Small intestine (tissue), 7 donors: ENCODE results near the gene CCDC33. TPM values are rescaled to one million over a fixed set of nuclear protein-coding genes. Genes with fewer than 3 reads are reported as not detected.

Experiments
- DNase-seq, 2 donors: peaks; one replicate each; pipeline versions ENCODE4 v3.0.0 to v3.0.0-alpha.2; 2013
- FAIRE-seq: peaks from 2 replicates; lab custom pipeline; 2012; peaks lifted over from hg19 to GRCh38; lab: Jason Lieb, UNC
- H3K27ac ChIP-seq, 3 donors: one replicate each; pipeline ENCODE4 v1.5.1; 2013; ENCODE audit warnings: low read length in 2 of 3, mild to moderate bottlenecking in 2 of 3, control low read depth in 1 of 3, inconsistent platforms in 1 of 3, low read depth in 1 of 3, moderate library complexity in 1 of 3
- H3K27me3 ChIP-seq, 3 donors: one replicate each; pipeline ENCODE4 v1.6.1; 2013; ENCODE audit warnings: low read length in 3 of 3, inconsistent platforms in 1 of 3; ENCODE audit not compliant: control insufficient read depth in 3 of 3, insufficient read depth in 3 of 3
- H3K36me3 ChIP-seq, 3 donors: one replicate each; pipeline ENCODE4 v1.6.1; 2013; ENCODE audit warnings: low read length in 3 of 3, inconsistent platforms in 1 of 3, low read depth in 1 of 3, mild to moderate bottlenecking in 1 of 3, moderate library complexity in 1 of 3; ENCODE audit not compliant: control insufficient read depth in 3 of 3, insufficient read depth in 2 of 3
- H3K4me1 ChIP-seq, 3 donors: one replicate each; pipeline ENCODE4 v1.6.1; 2013; ENCODE audit warnings: low read length in 2 of 3, inconsistent platforms in 1 of 3, low read depth in 1 of 3, mild to moderate bottlenecking in 1 of 3, moderate library complexity in 1 of 3; ENCODE audit not compliant: control insufficient read depth in 3 of 3, insufficient read depth in 2 of 3
- H3K4me3 ChIP-seq, 3 donors: one replicate each; pipeline ENCODE4 v1.5.1; 2013; ENCODE audit warnings: low read length in 3 of 3, control low read depth in 1 of 3, inconsistent platforms in 1 of 3, low read depth in 1 of 3, mild to moderate bottlenecking in 1 of 3, moderate library complexity in 1 of 3
- H3K9me3 ChIP-seq, 2 donors: one replicate each; pipeline ENCODE4 v1.6.1; 2013; ENCODE audit warnings: low read depth in 1 of 2, low read length in 1 of 2; ENCODE audit not compliant: control insufficient read depth in 2 of 2, insufficient read depth in 1 of 2
- WGBS, 3 donors: extraction: QIAGEN DNeasy Blood & Tissue Kit; methylation state at CpG; one replicate each; pipeline ENCODE4 v1.1.7; 2013; 5-methylcytosine and 5-hydroxymethylcytosine counted together
- polyA plus RNA-seq, 4 donors: library from polyadenylated mRNA; stranded (reverse) in 3 of 4; unstranded in 1 of 4; fragments of 200-250 nt in 3 of 4; fragments of 120-200 nt in 1 of 4; gene quantifications; one replicate each; pipeline versions ENCODE4 v1.2.1 to v1.2.3, GENCODE V29; 2013
- donor health status: healthy with polysubstance abuse.
- donor health status: control.
- donor health status: control.
- donor health status: Bipolar disorder and iron deficiency.
- donor health status: healthy.

The CCDC33 gene
- polyA plus RNA-seq, 4 donors, result 0.01 to 1.1 TPM; not detected in 2

GRCh38 chr15:74231475-74231874, 4.7 kb upstream of the CCDC33 start:
- 27 to 75% (median 39%) methylated on average over 10 of the region's 10 CpGs for WGBS, 3 donors
- H3K27me3 ChIP-seq, result peaks cover 0 to 6% (median 0%) of the 10 kb centered on the region in 3 donors
- DNase-seq, result peak in 1 of 2 donors; percentile 65
- H3K27ac ChIP-seq, result no peak overlapping the region
- H3K4me1 ChIP-seq, result peaks cover 0 to 12% (median 0%) of the 10 kb centered on the region in 3 donors
- no peak for FAIRE-seq
- no peak overlapping the region for H3K4me3 ChIP-seq
- no peaks in the 10 kb centered on the region for H3K36me3 ChIP-seq
- no peaks in the 10 kb centered on the region for H3K9me3 ChIP-seq

- no peak for DNase-seq
- H3K27me3 ChIP-seq, result peaks cover 0 to 4% (median 0%) of the 10 kb centered on the region in 3 donors
- peaks cover 0 to 14% (median 0%) of the 10 kb centered on the region in 3 donors for H3K4me1 ChIP-seq
- 72 to 83% (median 83%) methylated on average over 6 of the region's 6 CpGs for WGBS, 3 donors
- no peaks in the 10 kb centered on the region for H3K9me3 ChIP-seq
- FAIRE-seq, result no peak
- no peak overlapping the region for H3K4me3 ChIP-seq
- no peaks in the 10 kb centered on the region for H3K36me3 ChIP-seq
- no peak overlapping the region for H3K27ac ChIP-seq
Measured at GRCh38 chr15:74233373-74233772, 2.8 kb upstream of the CCDC33 start.

- no peaks in the 10 kb centered on the region for H3K36me3 ChIP-seq
- no peak overlapping the region for H3K4me3 ChIP-seq
- DNase-seq (no peak), FAIRE-seq (no peak)
- WGBS, 3 donors, result 84 to 90% (median 90%) methylated on average over 3 of the region's 3 CpGs
- no peaks in the 10 kb centered on the region for H3K9me3 ChIP-seq
- H3K4me1 ChIP-seq, result peaks cover 0 to 14% (median 0%) of the 10 kb centered on the region in 3 donors
- no peaks in the 10 kb centered on the region for H3K27me3 ChIP-seq
- no peak overlapping the region for H3K27ac ChIP-seq
Measured at GRCh38 chr15:74233851-74234597, 2.1 kb upstream of the CCDC33 start.

GRCh38 chr15:74234598-74234875, 1.6 kb upstream of the CCDC33 start:
- DNase-seq (no peak), FAIRE-seq (no peak)
- no peaks in the 10 kb centered on the region for H3K36me3 ChIP-seq
- no peaks in the 10 kb centered on the region for H3K9me3 ChIP-seq
- WGBS, 3 donors, result 55 to 77% (median 63%) methylated on average over 9 of the region's 9 CpGs
- H3K27me3 ChIP-seq, result no peaks in the 10 kb centered on the region
- H3K4me1 ChIP-seq, result peaks cover 0 to 15% (median 0%) of the 10 kb centered on the region in 3 donors
- no peak overlapping the region for H3K4me3 ChIP-seq
- H3K27ac ChIP-seq, result no peak overlapping the region

- peaks cover 0 to 39% (median 0%) of the 10 kb centered on the region in 3 donors for H3K4me1 ChIP-seq
- no peaks in the 10 kb centered on the region for H3K27me3 ChIP-seq
- no peaks in the 10 kb centered on the region for H3K9me3 ChIP-seq
- H3K4me3 ChIP-seq, result no peak overlapping the region
- H3K27ac ChIP-seq, result no peak overlapping the region
- DNase-seq, result peak in 1 of 2 donors; percentile 83
- no peaks in the 10 kb centered on the region for H3K36me3 ChIP-seq
- WGBS, 3 donors, result 54 to 76% (median 72%) methylated on average over 6 of the region's 6 CpGs
- no peak for FAIRE-seq
Measured at GRCh38 chr15:74239051-74239705, 3.1 kb downstream of the CCDC33 start.

GRCh38 chr15:74240002-74240568, 4.0 kb downstream of the CCDC33 start:
- H3K36me3 ChIP-seq, result no peaks in the 10 kb centered on the region
- DNase-seq (peak; percentile 64 to 86), FAIRE-seq (no peak)
- H3K9me3 ChIP-seq, result no peaks in the 10 kb centered on the region
- WGBS, 3 donors, result 3 to 20% (median 4%) methylated on average over 5 of the region's 5 CpGs
- H3K27ac ChIP-seq, result peak overlapping the region in 1 of 3 donors; percentile 47
- peaks cover 0 to 42% (median 0%) of the 10 kb centered on the region in 3 donors for H3K4me1 ChIP-seq
- peaks cover 0 to under 1% (median 0%) of the 10 kb centered on the region in 3 donors for H3K27me3 ChIP-seq
- H3K4me3 ChIP-seq, result no peak overlapping the region

GRCh38 chr15:74240897-74241614, 4.9 kb downstream of the CCDC33 start:
- no peak overlapping the region for H3K27ac ChIP-seq
- DNase-seq, result no peak
- FAIRE-seq, result no peak

More at GRCh38 chr15:74240897-74241614, 4.9 kb downstream of the CCDC33 start:
- Histone ChIP-seq H3K36me3 (no peaks in the 10 kb centered on the region), H3K27me3 (peaks cover 0 to 7% (median 0%) of the 10 kb centered on the region in 3 donors), H3K4me1 (peaks cover 0 to 43% (median 0%) of the 10 kb centered on the region in 3 donors), H3K9me3 (no peaks in the 10 kb centered on the region), H3K4me3 (no peak overlapping the region)
- 72 to 79% (median 76%) methylated on average over 4 of the region's 4 CpGs for WGBS, 3 donors
